K562 (cell line): ENCODE data around the gene ARHGAP9. TPM values are rescaled to one million over a fixed set of nuclear protein-coding genes. Genes with fewer than 3 reads are reported as not detected.

Experiments used
- GMEB1 ChIP-seq: fragments of 250-450 bp; sonication (Bioruptor Pico); IDR thresholded peaks from 2 replicates; pipeline ENCODE4 v1.4.0; 2020; ENCODE audit warnings: mild to moderate bottlenecking
- KDM5B ChIP-seq: fragments of 200-600 bp; sonication (generic); IDR thresholded peaks from 2 replicates; pipeline ENCODE4 v1.6.1; 2012; ENCODE audit warnings: low read depth, mild to moderate bottlenecking, moderate library complexity, low read length, control low read depth, inconsistent platforms; ENCODE audit not compliant: insufficient replicate concordance
- KLF6 ChIP-seq: fragments of 250-450 bp; sonication (Bioruptor Pico); IDR thresholded peaks from 2 replicates; pipeline ENCODE4 v1.4.0; 2020; ENCODE audit warnings: mild to moderate bottlenecking, moderate library complexity, borderline replicate concordance
- MCM2 ChIP-seq: fragments of 450-650 bp; IDR thresholded peaks from 2 replicates; pipeline ENCODE4 v1.6.1; 2017; ENCODE audit warnings: low read depth, mild to moderate bottlenecking
- NCOR1 ChIP-seq: fragments of 450-650 bp; IDR thresholded peaks from 2 replicates; pipeline ENCODE4 v1.6.1; 2016; ENCODE audit warnings: mild to moderate bottlenecking, moderate library complexity
- NR1H2 ChIP-seq: sonication (generic); formaldehyde crosslinking; IDR thresholded peaks from 2 replicates; pipeline ENCODE4 v1.4.0; 2020; ENCODE audit warnings: mild to moderate bottlenecking, missing genetic modification reagents
- PATZ1 ChIP-seq: fragments of 250-450 bp; sonication (Bioruptor Pico); IDR thresholded peaks from 2 replicates; pipeline ENCODE4 v1.5.0; 2020; ENCODE audit warnings: mild to moderate bottlenecking, borderline replicate concordance
- RBM17 ChIP-seq: fragments of 200-400 bp; formaldehyde crosslinking; IDR thresholded peaks from 2 replicates; pipeline ENCODE4 v1.6.1; 2017; ENCODE audit warnings: low read depth, mild to moderate bottlenecking, low read length, borderline replicate concordance
- SMARCA5 ChIP-seq: fragments of 450-650 bp; IDR thresholded peaks from 2 replicates; pipeline ENCODE4 v1.6.1; 2016
- SNRNP70 ChIP-seq: fragments of 200-400 bp; formaldehyde crosslinking; optimal IDR thresholded peaks from 2 replicates; pipeline ENCODE3; 2017; ENCODE audit warnings: low read depth, low read length
- TGIF2 ChIP-seq: sonication (generic); formaldehyde crosslinking; IDR thresholded peaks from 2 replicates; pipeline ENCODE4 v1.8.1; 2022; ENCODE audit warnings: mild to moderate bottlenecking, missing genetic modification reagents, moderate library complexity
- THAP7 ChIP-seq: fragments of 250-450 bp; sonication (Bioruptor Pico); IDR thresholded peaks from 2 replicates; pipeline ENCODE4 v1.5.0; 2021
- VEZF1 ChIP-seq: fragments of 200-800 bp; sonication (Bioruptor generic); IDR thresholded peaks from 2 replicates; pipeline ENCODE4 v1.6.1; 2017; ENCODE audit warnings: missing genetic modification characterization, missing compliant biosample characterization
- ZBTB49 ChIP-seq: sonication (generic); formaldehyde crosslinking; IDR thresholded peaks from 2 replicates; pipeline ENCODE4 v1.8.0; 2022; ENCODE audit warnings: missing genetic modification reagents, mild to moderate bottlenecking, borderline replicate concordance
- ZNF253 ChIP-seq: fragments of 250-450 bp; sonication (Bioruptor Pico); conservative IDR thresholded peaks from 2 replicates; pipeline ENCODE4 v1.6.1; 2021; ENCODE audit warnings: mild to moderate bottlenecking
- ZNF277 ChIP-seq: fragments of 250-450 bp; sonication (Bioruptor Pico); IDR thresholded peaks from 2 replicates; pipeline ENCODE4 v1.8.0; 2022; ENCODE audit warnings: inconsistent platforms, mild to moderate bottlenecking, moderate library complexity, borderline replicate concordance
- ZNF780A ChIP-seq: fragments of 250-450 bp; sonication (Bioruptor Pico); IDR thresholded peaks from 2 replicates; pipeline ENCODE4 v1.5.0; 2021; ENCODE audit warnings: mild to moderate bottlenecking
- polyA plus RNA-seq, 8 experiments: library from polyadenylated mRNA; depleted of rRNA in 4 of 8; stranded (reverse) in 5 of 8; unstranded in 3 of 8; fragments of >200 nt; fragmentation: Nextera tagmentation in 2 of 8; fragmentation: Illumina TruSeq in 1 of 8; extraction: Ambion mirVana in 2 of 8; extraction: Trizol in 1 of 8; gene quantifications; 2 replicates each; pipeline versions ENCODE4 v1.2.1 to v1.2.3, GENCODE V29; 2011 to 2014; ENCODE audit warnings: inconsistent platforms in 1 of 8, missing spikeins in 1 of 8
- total RNA-seq, 7 experiments: library from RNA; depleted of rRNA in 6 of 7; stranded (reverse); fragments of >200 nt in 6 of 7; fragmentation: Illumina TruSeq in 2 of 7; extraction: Trizol in 2 of 7; gene quantifications; 2 replicates each; pipeline versions ENCODE4 v1.2.1 to v1.2.3, GENCODE V29; 2011 to 2021; ENCODE audit warnings: low replicate concordance in 1 of 7

ARHGAP9 gene
- total and polyA plus RNA-seq, 9 of the 15 experiments (the other 6 are each of a cell fraction or from before 2014, with no cell fraction given) = 1.5 to 10.2 (median 5.1) TPM

- TF ChIP-seq PATZ1 (CRISPR knock-in tag) (no peak), VEZF1 (CRISPR knock-in tag) (peak; percentile 100), MCM2 (no peak), KDM5B (peak; percentile 67), SMARCA5 (no peak), RBM17 (no peak), NR1H2 (CRISPR knock-in tag) (no peak), NCOR1 (peak; percentile 77), ZBTB49 (CRISPR knock-in tag) (no peak), ZNF277 (CRISPR knock-in tag) (no peak), KLF6 (peak; percentile 74; the same call in 1 of the 2 replicates), THAP7 (CRISPR knock-in tag) (no peak), TGIF2 (CRISPR knock-in tag) (peak; percentile 87; the same call in 1 of the 2 replicates), SNRNP70 (no peak), ZNF253 (CRISPR knock-in tag) (no peak), GMEB1 (0 out of 2 replicates have a peak, but pooled peaks have one; percentile 43), ZNF780A (CRISPR knock-in tag) (no peak)
Measured at GRCh38 chr12:57522011-57522886, 42.6 kb upstream of the ARHGAP9 start, which contains the start of gene MBD6 (continued).
